HFFc6 (cell line): ENCODE measurements around the gene ZMAT1. TPM values are rescaled to one million over a fixed set of nuclear protein-coding genes. Genes with fewer than 3 reads are reported as not detected.

Experiments used
- DNase-seq: peaks from one replicate; pipeline ENCODE4 v3.0.0-alpha.2; 2018
- H3K27ac Mint-ChIP-seq: 2 replicates; pipeline ENCODE4 v1.8.0; 2020; ENCODE audit warnings: mild to moderate bottlenecking, mixed read lengths
- H3K27me3 Mint-ChIP-seq: 2 replicates; pipeline ENCODE4 v1.8.0; 2021; ENCODE audit warnings: mild to moderate bottlenecking, moderate library complexity, mixed read lengths; ENCODE audit not compliant: insufficient read depth
- H3K36me3 Mint-ChIP-seq: 2 replicates; pipeline ENCODE4 v1.8.0; 2021; ENCODE audit warnings: low read depth, mixed read lengths
- H3K4me1 Mint-ChIP-seq: 2 replicates; pipeline ENCODE4 v1.8.0; 2020; ENCODE audit warnings: low read depth, mixed read lengths
- H3K4me3 Mint-ChIP-seq: 2 replicates; pipeline ENCODE4 v1.8.0; 2020; ENCODE audit warnings: mild to moderate bottlenecking, moderate library complexity, mixed read lengths
- H3K9me3 Mint-ChIP-seq: 2 replicates; pipeline ENCODE4 v1.8.0; 2020; ENCODE audit warnings: mild to moderate bottlenecking, mixed read lengths
- total RNA-seq, 6 experiments: library from RNA; stranded (reverse); fragmentation: NEBNext Ultra II Directional; extraction: Animal tissue kit (Norgen Biotek cat#: 25700); gene quantifications; 2 replicates in 1 of 6; 3 replicates in 5 of 6; pipeline ENCODE4 v1.2.3, GENCODE V29; 2021
- TF ChIP-seq, protein P1 (sequence below): fragments of 200-600 bp; sonication (generic); IDR thresholded peaks from 2 replicates; pipeline ENCODE4 v1.5.0; 2021; ENCODE audit warnings: antibody characterized with exemption, mild to moderate bottlenecking

ZMAT1 gene
- total RNA-seq, 6 experiments from 2014 or later, result 0.18 to 1.8 (median 0.27) TPM

DNA sequence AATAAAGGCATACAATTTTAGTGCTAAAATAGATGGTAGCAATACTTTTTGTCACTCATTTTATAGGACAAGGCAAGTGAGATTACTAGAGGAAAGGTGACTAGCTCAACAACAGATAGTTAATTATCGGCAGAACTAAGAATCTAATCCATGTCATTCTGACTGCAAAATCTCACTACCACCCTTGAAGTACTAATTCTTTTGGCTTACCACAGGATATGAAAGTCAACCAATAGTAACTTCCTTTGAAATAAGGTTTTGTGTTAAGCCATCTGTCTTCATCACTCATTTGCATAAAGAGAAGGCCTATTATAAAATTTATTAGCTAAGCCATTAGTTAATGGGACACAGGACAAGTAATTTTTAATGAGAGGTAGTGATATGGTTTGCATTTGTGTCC lies 25.3 kb upstream of the ZMAT1 start:
- H3K4me1 Mint-ChIP-seq, result peaks cover 17% of the 10 kb centered on the region
- no peaks in the 10 kb centered on the region; the same call in 1 of the 2 replicates for H3K27me3 Mint-ChIP-seq
- no peak overlapping the region for H3K4me3 Mint-ChIP-seq
- peaks cover 10% of the 10 kb centered on the region for H3K9me3 Mint-ChIP-seq
- peaks cover 6% of the 10 kb centered on the region for H3K36me3 Mint-ChIP-seq
- TF ChIP-seq, protein P1, sequence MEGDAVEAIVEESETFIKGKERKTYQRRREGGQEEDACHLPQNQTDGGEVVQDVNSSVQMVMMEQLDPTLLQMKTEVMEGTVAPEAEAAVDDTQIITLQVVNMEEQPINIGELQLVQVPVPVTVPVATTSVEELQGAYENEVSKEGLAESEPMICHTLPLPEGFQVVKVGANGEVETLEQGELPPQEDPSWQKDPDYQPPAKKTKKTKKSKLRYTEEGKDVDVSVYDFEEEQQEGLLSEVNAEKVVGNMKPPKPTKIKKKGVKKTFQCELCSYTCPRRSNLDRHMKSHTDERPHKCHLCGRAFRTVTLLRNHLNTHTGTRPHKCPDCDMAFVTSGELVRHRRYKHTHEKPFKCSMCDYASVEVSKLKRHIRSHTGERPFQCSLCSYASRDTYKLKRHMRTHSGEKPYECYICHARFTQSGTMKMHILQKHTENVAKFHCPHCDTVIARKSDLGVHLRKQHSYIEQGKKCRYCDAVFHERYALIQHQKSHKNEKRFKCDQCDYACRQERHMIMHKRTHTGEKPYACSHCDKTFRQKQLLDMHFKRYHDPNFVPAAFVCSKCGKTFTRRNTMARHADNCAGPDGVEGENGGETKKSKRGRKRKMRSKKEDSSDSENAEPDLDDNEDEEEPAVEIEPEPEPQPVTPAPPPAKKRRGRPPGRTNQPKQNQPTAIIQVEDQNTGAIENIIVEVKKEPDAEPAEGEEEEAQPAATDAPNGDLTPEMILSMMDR, result no peak
- DNase-seq, result no peak
- no peak overlapping the region for H3K27ac Mint-ChIP-seq

DNA sequence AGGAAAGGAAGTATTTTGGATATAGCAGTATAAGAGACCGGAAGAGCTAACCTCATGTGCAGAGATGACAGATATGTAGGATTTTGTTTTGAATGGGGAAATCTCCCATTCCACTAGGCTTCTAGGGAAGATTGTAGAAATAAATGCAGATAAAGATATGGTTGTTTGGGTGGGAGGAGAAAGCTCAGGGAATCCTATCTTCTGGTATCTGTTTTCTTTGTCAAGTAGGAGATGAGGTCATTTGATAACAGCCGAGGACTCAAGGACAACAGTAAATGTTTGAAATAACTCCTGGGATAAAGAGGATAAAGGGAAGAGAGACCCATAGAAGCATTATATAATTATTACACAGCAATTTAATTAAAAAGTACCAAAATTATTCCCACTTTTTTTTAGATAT lies 24.7 kb upstream of the ZMAT1 start:
- peaks cover 12% of the 10 kb centered on the region for H3K9me3 Mint-ChIP-seq
- TF ChIP-seq, protein P1, result no peak
- no peaks in the 10 kb centered on the region; the same call in 1 of the 2 replicates for H3K27me3 Mint-ChIP-seq
- peaks cover 17% of the 10 kb centered on the region for H3K4me1 Mint-ChIP-seq
- H3K4me3 Mint-ChIP-seq, result no peak overlapping the region
- peaks cover 7% of the 10 kb centered on the region for H3K36me3 Mint-ChIP-seq
- DNase-seq, result no peak
- H3K27ac Mint-ChIP-seq, result no peak overlapping the region

DNA sequence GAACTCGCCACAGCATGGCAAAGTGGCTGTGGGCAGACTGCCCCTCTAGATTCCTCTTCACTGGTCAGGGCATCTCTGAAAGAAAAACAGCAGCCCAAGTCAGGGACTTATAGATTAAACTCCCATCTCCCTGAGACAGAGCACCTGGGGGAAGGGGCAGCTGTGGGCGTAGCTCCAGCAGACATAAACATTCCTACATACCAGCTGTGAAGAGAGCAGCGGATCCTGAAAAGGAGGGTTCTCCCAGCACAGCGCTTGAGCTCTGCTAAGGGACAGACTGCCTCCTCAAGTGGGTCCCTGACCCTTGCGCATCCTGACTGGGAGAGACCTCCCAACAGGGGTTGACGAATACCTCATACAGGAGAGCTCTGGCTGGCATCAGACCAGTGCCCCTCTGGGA lies 18.8 kb upstream of the ZMAT1 start:
- Mint-ChIP-seq H3K27ac (no peak overlapping the region), H3K9me3 (peaks cover 12% of the 10 kb centered on the region; the same call in 1 of the 2 replicates), H3K27me3 (no peaks in the 10 kb centered on the region; the same call in none of the 2 replicates), H3K4me3 (no peak overlapping the region), H3K4me1 (peaks cover 23% of the 10 kb centered on the region), H3K36me3 (peaks cover 10% of the 10 kb centered on the region)
- DNase-seq, result no peak
- TF ChIP-seq, protein P1, result no peak

DNA sequence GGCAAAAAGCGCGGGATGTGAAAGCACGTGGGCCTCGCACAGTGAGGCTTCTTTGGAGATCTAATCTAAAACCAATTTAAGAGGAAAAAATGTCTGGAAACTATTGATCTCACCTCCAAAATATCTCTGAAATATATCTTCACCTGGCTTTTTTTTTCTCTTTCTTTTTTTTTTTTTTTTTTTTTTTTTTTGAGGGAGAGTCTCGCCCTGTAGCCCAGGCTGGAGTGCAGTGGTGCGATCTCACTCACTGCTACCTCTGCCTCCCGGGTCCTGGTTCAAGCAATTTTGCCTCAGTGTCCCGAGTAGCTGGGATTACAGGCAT lies 383 bp upstream of the ZMAT1 start:
- H3K4me3 Mint-ChIP-seq, result peak overlapping the region; percentile 84
- no peaks in the 10 kb centered on the region for H3K9me3 Mint-ChIP-seq
- no peaks in the 10 kb centered on the region for H3K36me3 Mint-ChIP-seq
- TF ChIP-seq, protein P1, result no peak
- peaks cover 1% of the 10 kb centered on the region; the same call in 1 of the 2 replicates for H3K27me3 Mint-ChIP-seq
- peaks cover 13% of the 10 kb centered on the region; the same call in 1 of the 2 replicates for H3K4me1 Mint-ChIP-seq
- H3K27ac Mint-ChIP-seq, result peak overlapping the region; percentile 65
- no peak for DNase-seq

DNA sequence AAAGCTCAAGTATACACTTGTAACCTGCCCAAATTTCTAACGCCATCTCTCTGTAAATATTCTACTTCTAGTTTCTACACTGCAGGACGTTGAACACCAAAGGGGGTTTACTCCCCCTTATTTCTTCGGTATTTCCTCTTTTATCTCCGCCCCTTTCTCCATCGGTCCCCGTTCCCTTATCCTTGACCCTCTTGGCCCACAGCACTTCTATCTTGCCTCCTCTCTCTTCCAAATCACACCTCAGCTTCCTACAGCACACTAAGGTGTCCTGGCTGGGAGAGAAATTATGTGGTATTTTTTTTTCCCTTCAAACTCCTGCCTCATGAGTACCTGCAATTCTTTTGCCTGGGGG lies 715 bp downstream of the ZMAT1 start:
- Mint-ChIP-seq H3K4me3 (peak overlapping the region; percentile 78), H3K9me3 (no peaks in the 10 kb centered on the region)

More for the DNA sequence above, 715 bp downstream of the ZMAT1 start:
- no peak for DNase-seq
- Mint-ChIP-seq H3K36me3 (no peaks in the 10 kb centered on the region), H3K4me1 (peaks cover 13% of the 10 kb centered on the region; the same call in 1 of the 2 replicates), H3K27me3 (peaks cover 1% of the 10 kb centered on the region; the same call in 1 of the 2 replicates), H3K27ac (peak overlapping the region; percentile 50; the same call in 1 of the 2 replicates)
- TF ChIP-seq, protein P1, result no peak
